IPS DF 6.9 (cell line): ENCODE measurements around the gene TARBP2.

Experiments
- DNase-seq: peaks from one replicate; pipeline ENCODE4 v3.0.0-alpha.2; 2013; ENCODE audit warnings: low read depth, low spot score
- H3K27ac ChIP-seq: one replicate; pipeline ENCODE4 v1.5.1; 2013; ENCODE audit warnings: low read length, control low read depth
- H3K27me3 ChIP-seq: 2 replicates; pipeline ENCODE4 v1.6.1; 2013; ENCODE audit warnings: mild to moderate bottlenecking, low read length; ENCODE audit not compliant: control insufficient read depth, insufficient read depth
- H3K36me3 ChIP-seq: 2 replicates; pipeline ENCODE4 v1.6.1; 2013; ENCODE audit warnings: low read length; ENCODE audit not compliant: control insufficient read depth, insufficient read depth
- H3K4me1 ChIP-seq: 2 replicates; pipeline ENCODE4 v1.6.1; 2013; ENCODE audit warnings: low read length; ENCODE audit not compliant: control insufficient read depth, insufficient read depth
- H3K4me3 ChIP-seq: 2 replicates; pipeline ENCODE4 v1.5.1; 2013; ENCODE audit warnings: mild to moderate bottlenecking, low read length
- H3K9me3 ChIP-seq: 2 replicates; pipeline ENCODE4 v1.6.1; 2013; ENCODE audit warnings: low read length, inconsistent platforms; ENCODE audit not compliant: control insufficient read depth, insufficient read depth
- WGBS: extraction: QIAGEN DNeasy Blood & Tissue Kit; methylation state at CpG from one replicate; pipeline ENCODE4 v1.1.7; 2013; ENCODE audit warnings: mixed read lengths, missing lambda C conversion rate; ENCODE audit not compliant: insufficient read length, insufficient coverage; 5-methylcytosine and 5-hydroxymethylcytosine counted together

The TARBP2 gene

GRCh38 chr12:53484686-53485575 lies 16.2 kb upstream of the TARBP2 start:
- Histone ChIP-seq H3K4me1 (no peaks in the 10 kb centered on the region), H3K9me3 (no peaks in the 10 kb centered on the region), H3K27ac (no peak overlapping the region), H3K36me3 (peaks cover 16% of the 10 kb centered on the region; the same call in 1 of the 2 replicates), H3K27me3 (no peaks in the 10 kb centered on the region), H3K4me3 (no peak overlapping the region)
- no CpG with 5 or more reads among the region's 10 CpGs for WGBS
- no peak for DNase-seq

DNA sequence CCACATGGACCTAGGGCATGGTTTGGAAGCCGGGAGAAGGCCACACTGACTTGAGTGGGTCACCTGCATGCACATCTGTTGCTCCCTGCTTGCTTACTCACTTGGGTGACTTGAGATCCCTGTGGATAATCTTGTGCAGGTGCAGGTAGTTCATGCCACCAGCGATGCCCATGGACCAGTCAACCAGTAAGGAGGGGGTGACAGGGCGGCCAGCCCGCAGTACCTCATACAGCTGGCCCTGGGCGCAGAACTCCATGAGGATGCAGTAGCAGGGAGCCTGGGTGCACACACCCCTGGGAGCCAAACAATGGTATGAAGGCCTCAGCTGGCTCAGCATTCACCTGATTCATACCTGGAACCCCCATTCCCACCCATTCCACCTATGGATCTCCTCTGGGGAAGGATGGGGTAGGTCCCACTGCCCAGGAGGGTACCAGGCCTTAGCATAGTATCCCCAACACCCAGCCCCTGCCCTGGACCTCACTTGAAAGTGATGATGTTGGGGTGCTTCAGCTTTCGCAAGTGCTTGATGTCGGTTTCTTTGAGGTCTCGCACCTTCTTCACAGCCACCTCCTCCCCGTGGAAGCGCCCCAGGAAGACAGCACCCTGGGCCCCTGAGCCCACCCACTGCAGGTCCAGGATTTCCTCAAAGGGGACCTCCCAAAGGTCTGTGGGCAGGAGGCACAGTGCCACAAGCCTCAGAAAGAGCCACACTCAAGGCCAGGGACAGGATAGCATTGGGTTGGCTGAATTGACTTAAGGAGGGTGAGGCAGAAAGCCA lies 14.9 kb upstream of the TARBP2 start:
- WGBS = no CpG with 5 or more reads among the region's 10 CpGs
- no peak for DNase-seq
- no peaks in the 10 kb centered on the region for H3K9me3 ChIP-seq
- H3K27ac ChIP-seq = no peak overlapping the region
- H3K4me3 ChIP-seq = no peak overlapping the region
- peaks cover 15% of the 10 kb centered on the region; the same call in 1 of the 2 replicates for H3K36me3 ChIP-seq
- no peaks in the 10 kb centered on the region for H3K4me1 ChIP-seq
- H3K27me3 ChIP-seq = no peaks in the 10 kb centered on the region

- Histone ChIP-seq H3K36me3 (peaks cover 15% of the 10 kb centered on the region; the same call in 1 of the 2 replicates), H3K4me1 (no peaks in the 10 kb centered on the region), H3K27ac (no peak overlapping the region), H3K4me3 (no peak overlapping the region), H3K27me3 (no peaks in the 10 kb centered on the region), H3K9me3 (no peaks in the 10 kb centered on the region)
- no CpG with 5 or more reads among the region's 17 CpGs for WGBS
- DNase-seq = no peak
Measured at GRCh38 chr12:53486736-53487487, 14.2 kb upstream of the TARBP2 start.

- H3K27me3 ChIP-seq = no peaks in the 10 kb centered on the region
- H3K9me3 ChIP-seq = no peaks in the 10 kb centered on the region
- H3K27ac ChIP-seq = no peak overlapping the region
- no peak for DNase-seq
- WGBS = no CpG with 5 or more reads among the region's 5 CpGs
- 0 out of 2 replicates have a peak, but pooled peaks cover 2% of the 10 kb centered on the region for H3K4me1 ChIP-seq
- no peaks in the 10 kb centered on the region; the same call in 1 of the 2 replicates for H3K36me3 ChIP-seq
- no peak overlapping the region for H3K4me3 ChIP-seq
Measured at GRCh38 chr12:53489242-53489864, 11.7 kb upstream of the TARBP2 start.

GRCh38 chr12:53492188-53492587 lies 8.9 kb upstream of the TARBP2 start:
- Histone ChIP-seq H3K27me3 (no peaks in the 10 kb centered on the region), H3K9me3 (no peaks in the 10 kb centered on the region), H3K27ac (no peak overlapping the region), H3K36me3 (no peaks in the 10 kb centered on the region), H3K4me3 (peak overlapping the region; percentile 60; the same call in 1 of the 2 replicates), H3K4me1 (0 out of 2 replicates have a peak, but pooled peaks cover 6% of the 10 kb centered on the region)
- no CpG with 5 or more reads among the region's 20 CpGs for WGBS
- DNase-seq = no peak

DNA sequence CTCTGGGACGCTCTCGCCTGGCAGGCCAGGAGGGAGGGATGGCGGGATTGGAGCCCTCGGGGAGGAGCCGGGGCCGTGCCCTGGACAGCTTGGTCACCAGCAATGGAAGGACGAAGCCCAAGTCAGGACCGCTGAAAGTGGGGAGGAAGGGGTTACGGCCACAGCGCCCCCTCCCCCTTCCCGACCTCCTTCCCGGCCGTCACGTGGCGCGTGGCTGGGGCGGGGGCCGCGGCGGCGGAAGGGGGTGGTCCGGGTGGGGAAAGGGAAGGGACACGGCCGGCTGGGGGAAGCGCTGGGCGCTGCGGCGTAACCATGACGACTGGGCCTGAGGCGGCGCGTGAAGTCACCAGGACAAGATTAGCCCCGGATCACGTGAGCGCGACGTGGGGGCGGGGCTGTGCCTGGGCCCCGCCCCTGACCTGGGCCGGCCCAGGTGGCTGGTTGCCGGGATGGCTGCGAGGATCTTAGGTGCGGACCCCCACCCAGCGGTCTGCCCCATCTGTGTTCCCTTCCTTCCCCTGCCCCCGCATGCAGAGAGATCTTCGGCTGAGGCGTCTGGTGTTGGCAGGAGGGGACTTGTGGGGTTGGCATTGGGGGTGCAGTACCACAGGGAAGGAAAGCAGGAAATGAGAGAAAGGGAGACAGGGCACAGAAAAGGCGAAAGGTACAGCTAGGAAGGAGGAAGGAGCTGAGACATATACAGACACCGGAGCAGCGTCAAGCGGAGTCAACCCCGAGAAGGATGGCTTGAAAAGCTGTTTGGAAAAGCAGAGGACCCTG lies 8.1 kb upstream of the TARBP2 start:
- Histone ChIP-seq H3K4me1 (0 out of 2 replicates have a peak, but pooled peaks cover 6% of the 10 kb centered on the region), H3K9me3 (no peaks in the 10 kb centered on the region), H3K27me3 (no peaks in the 10 kb centered on the region), H3K36me3 (no peaks in the 10 kb centered on the region), H3K4me3 (peak overlapping the region; percentile 60; the same call in 1 of the 2 replicates), H3K27ac (no peak overlapping the region)
- no CpG with 5 or more reads among the region's 52 CpGs for WGBS
- DNase-seq = peak; percentile 95

DNA sequence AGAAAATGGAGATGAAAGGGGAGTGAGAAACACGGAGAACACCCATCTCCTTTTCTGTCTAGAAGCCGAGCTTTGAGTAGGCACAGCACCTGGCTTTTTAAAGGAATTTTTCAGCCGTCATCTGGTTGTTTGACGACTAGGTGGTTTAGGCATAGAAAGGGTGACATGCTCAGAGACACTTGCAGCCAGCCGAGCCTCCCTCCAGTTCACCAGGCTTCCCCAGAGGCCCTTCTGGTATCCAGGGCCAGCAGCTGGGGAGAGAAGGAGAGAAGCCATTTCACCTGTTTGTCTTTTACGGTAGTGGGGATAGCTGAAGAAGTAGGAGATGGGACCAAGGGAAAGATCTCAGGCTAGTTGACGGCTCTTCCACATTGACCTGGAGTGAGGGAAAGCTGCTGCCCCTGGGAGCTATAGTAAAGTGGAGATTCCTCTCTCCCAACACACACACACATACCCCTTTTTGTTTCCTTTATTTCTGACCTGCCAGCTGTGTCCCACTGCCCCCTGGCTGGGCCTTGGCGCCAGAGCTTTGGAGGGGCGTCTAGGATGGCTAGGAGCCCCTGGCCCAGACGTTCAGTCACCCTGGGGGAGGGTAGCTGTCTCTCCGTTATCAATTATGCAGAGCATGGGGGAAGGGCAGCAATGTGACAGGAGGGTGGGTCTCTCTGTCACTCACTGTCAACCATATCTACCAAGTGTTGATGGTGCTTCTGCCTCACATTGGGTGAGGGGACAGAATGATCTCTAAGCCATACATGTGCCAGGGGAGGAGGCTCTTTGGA lies 7.3 kb upstream of the TARBP2 start:
- Histone ChIP-seq H3K4me3 (no peak overlapping the region; the same call in 1 of the 2 replicates), H3K27ac (no peak overlapping the region), H3K36me3 (no peaks in the 10 kb centered on the region), H3K9me3 (no peaks in the 10 kb centered on the region), H3K4me1 (peaks cover 10% of the 10 kb centered on the region; the same call in 1 of the 2 replicates), H3K27me3 (no peaks in the 10 kb centered on the region)
- no peak for DNase-seq
- WGBS = no CpG with 5 or more reads among the region's 11 CpGs

DNA sequence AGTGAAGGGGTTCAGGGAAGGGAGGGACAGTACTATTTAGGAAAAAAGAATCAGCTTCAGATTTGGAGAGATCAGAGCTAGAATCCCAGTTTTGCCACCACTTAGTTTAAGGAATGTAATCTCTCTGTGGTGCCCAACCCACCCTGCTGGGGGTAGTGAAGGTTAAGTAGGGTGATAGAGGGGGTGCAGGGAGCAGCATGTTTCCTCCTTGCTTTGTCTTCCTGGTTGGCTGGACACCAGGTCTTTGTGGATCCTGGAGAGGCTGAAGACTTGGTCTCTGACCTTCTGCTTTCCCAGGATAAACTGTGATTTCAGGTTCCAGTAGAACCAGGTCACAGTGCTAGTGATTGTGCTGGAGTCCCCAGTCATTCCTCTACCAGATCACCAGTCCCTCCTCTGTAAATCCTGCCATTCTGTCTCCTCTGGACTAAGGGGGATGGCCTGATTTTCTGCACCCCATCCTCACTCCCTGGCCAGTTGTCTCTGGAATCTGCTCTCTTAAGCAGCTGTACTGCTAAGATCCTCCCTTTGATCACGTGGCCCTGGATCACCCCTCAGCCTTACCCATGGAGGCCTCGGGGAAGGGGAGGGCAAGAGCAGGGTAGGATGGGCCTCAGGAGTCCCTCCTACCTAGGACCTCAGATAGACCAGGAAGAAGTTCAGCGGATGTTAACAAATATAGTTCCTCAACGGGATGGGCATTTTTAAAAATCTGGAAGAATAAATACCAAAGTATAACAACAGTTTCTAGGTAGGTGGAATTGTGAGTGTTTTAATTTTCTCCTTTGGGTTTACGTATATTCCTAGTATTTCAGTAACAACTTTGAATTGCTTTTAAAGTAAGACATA lies 5.0 kb upstream of the TARBP2 start:
- DNase-seq = no peak
- no peak overlapping the region for H3K27ac ChIP-seq
- H3K36me3 ChIP-seq = no peaks in the 10 kb centered on the region
- H3K27me3 ChIP-seq = no peaks in the 10 kb centered on the region
- no CpG with 5 or more reads among the region's 5 CpGs for WGBS
- H3K4me1 ChIP-seq = peaks cover 10% of the 10 kb centered on the region; the same call in 1 of the 2 replicates
- no peak overlapping the region for H3K4me3 ChIP-seq
- H3K9me3 ChIP-seq = no peaks in the 10 kb centered on the region
